BE2C (cell line): Measurements from ENCODE around the gene KLF2.

ENCODE experiments used
- DNase-seq: peaks from one replicate; pipeline ENCODE4 v3.0.0-alpha.2; 2020
- H3K27me3 ChIP-seq: fragments of 250-450 bp; sonication (Bioruptor Pico); 2 replicates; pipeline ENCODE4 v1.5.1; 2020; ENCODE audit warnings: mild to moderate bottlenecking
- H3K36me3 ChIP-seq: fragments of 250-450 bp; sonication (Bioruptor Pico); 2 replicates; pipeline ENCODE4 v1.5.1; 2020; ENCODE audit warnings: mild to moderate bottlenecking
- H3K4me1 ChIP-seq: fragments of 250-450 bp; sonication (Bioruptor Pico); 2 replicates; pipeline ENCODE4 v1.5.1; 2020
- H3K4me3 ChIP-seq: 2 replicates; pipeline ENCODE4 v1.5.1; 2011; ENCODE audit warnings: low read depth, low read length
- H3K9me3 ChIP-seq: fragments of 250-450 bp; sonication (Bioruptor Pico); 2 replicates; pipeline ENCODE4 v1.5.1; 2020
- TF ChIP-seq, protein P1 (sequence below): IDR thresholded peaks from 2 replicates; pipeline ENCODE4 v1.5.1; 2012; ENCODE audit warnings: mild to moderate bottlenecking, low read depth, low read length

KLF2 gene

DNA sequence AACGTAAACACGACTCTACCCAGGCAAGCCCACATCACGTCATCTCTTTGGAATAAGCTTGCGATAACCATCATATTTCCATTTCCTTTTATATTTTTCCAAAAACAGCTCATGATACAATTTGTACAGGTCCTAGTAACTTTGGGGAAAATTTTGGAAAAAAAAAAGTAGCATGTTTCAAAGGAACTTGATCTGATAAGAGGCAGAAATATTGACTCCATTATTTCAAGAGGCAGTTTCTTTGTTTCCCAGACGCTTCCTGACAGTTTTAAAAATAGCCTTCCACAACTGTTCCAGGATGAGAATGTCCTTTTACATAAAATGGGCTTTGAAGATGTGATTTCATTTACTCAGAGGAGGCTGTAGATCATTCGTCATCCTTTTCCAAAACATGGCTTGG, 23.1 kb downstream of the KLF2 start:
- H3K9me3 ChIP-seq = no peaks in the 10 kb centered on the region
- DNase-seq = no peak
- TF ChIP-seq, protein P1, sequence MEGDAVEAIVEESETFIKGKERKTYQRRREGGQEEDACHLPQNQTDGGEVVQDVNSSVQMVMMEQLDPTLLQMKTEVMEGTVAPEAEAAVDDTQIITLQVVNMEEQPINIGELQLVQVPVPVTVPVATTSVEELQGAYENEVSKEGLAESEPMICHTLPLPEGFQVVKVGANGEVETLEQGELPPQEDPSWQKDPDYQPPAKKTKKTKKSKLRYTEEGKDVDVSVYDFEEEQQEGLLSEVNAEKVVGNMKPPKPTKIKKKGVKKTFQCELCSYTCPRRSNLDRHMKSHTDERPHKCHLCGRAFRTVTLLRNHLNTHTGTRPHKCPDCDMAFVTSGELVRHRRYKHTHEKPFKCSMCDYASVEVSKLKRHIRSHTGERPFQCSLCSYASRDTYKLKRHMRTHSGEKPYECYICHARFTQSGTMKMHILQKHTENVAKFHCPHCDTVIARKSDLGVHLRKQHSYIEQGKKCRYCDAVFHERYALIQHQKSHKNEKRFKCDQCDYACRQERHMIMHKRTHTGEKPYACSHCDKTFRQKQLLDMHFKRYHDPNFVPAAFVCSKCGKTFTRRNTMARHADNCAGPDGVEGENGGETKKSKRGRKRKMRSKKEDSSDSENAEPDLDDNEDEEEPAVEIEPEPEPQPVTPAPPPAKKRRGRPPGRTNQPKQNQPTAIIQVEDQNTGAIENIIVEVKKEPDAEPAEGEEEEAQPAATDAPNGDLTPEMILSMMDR = no peak
- no peaks in the 10 kb centered on the region for H3K4me1 ChIP-seq
- no peak overlapping the region for H3K4me3 ChIP-seq
- no peaks in the 10 kb centered on the region for H3K27me3 ChIP-seq
- no peaks in the 10 kb centered on the region for H3K36me3 ChIP-seq

DNA sequence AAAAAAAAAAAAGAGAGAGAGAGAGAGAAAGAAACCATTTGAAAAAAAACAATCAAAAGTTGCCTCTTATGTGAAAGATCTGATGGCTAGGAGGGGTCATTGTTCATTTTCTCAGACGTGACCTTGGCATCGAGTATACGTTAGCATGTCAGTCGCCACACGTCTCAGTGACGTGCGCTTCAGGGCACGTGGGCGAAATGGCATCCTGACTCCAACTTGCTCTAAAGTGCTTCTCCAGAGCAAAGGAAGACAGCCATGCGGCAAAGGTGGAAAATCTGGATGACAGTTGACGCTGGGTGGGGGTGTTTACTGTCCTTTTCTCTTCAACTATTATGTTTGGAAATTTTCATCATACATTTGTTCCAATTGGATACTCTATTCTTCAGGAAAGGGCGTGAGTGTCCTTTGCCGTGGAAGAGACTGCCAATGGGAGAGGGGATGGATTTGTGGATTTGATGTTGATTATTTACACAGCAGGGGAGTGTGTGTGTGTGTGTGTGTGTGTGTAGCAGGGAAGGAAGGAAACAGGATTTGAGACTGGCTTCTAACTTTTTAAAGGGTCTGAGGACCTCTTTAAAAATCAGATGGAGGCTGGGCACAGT, 25.0 kb downstream of the KLF2 start:
- H3K9me3 ChIP-seq = no peaks in the 10 kb centered on the region
- no peaks in the 10 kb centered on the region for H3K27me3 ChIP-seq
- DNase-seq = no peak
- H3K4me1 ChIP-seq = no peaks in the 10 kb centered on the region
- H3K36me3 ChIP-seq = no peaks in the 10 kb centered on the region
- TF ChIP-seq, protein P1 = no peak
- H3K4me3 ChIP-seq = no peak overlapping the region

DNA sequence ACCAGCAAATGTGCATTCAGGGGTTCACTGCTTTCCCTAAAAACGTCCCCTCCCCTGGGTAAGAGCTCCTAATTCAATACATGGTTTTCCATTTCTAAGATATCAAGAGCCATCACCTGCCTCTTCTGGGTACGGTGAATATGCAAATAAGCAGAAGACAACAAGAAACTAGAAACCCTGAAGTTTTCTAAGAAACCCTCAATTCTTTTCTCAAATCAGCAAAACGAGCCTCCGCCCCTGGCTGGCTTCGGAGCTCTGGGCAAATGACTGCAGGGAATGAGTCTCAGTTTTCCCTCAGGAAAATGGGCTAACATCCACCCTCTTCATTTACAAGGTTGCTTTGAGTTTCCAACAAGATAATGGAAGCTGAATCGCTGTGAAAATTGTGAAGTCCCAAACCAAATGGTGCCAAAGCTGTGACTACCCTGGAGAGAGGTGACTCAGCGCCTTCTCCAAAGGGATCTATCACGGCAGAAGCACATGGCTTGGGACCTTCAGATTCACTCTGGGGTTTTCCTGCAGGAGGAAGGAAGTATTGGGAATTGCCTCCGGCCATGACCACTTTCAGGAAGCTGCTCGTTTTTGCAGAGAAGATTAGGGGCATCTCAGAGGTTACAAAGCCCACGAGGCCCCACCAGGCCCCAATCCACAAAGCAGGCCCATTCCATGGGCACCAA, 26.6 kb downstream of the KLF2 start:
- TF ChIP-seq, protein P1 = no peak
- no peak for DNase-seq
- H3K27me3 ChIP-seq = no peaks in the 10 kb centered on the region
- H3K36me3 ChIP-seq = no peaks in the 10 kb centered on the region
- H3K4me1 ChIP-seq = no peaks in the 10 kb centered on the region
- no peak overlapping the region for H3K4me3 ChIP-seq
- no peaks in the 10 kb centered on the region for H3K9me3 ChIP-seq

DNA sequence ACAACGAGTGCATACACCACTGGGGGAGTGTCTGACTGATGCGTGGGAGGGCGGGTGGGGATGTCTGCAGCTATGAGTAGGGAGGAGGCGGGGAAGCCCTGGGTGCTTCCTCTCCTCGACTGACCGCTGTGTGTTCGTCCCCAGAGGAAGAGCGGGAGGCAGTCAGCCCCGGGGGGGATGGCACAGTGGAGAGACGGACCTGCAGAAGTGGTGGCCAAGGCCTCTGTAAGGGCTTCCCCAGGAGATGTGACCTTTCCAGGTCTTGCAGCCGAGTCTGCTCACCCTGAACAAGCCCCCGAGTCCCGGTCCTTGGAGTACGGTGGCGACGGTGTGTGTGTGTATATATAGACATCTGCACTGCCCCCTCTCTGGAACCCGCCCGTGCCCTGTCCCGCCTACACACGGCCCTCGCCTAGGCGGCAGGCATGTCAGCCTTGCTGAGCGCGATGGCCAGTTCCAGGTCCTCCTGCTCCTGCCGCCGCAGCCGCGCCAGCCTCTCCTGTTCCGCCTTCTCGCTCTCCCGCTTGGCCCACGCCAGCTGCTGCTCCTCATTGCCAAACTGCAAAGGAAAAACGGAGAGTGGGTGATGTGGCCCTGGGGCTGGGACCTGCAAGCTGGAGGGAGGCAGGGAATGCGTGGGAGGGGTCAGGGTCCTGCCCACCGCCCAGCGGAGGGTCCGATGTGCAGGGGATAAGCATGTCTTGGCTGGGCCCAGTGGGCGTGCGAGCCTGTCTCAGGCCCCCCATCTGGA, 30.8 kb downstream of the KLF2 start:
- Histone ChIP-seq H3K9me3 (no peaks in the 10 kb centered on the region; the same call in 1 of the 2 replicates), H3K27me3 (no peaks in the 10 kb centered on the region), H3K4me1 (no peaks in the 10 kb centered on the region), H3K36me3 (no peaks in the 10 kb centered on the region; the same call in none of the 2 replicates), H3K4me3 (no peak overlapping the region)
- TF ChIP-seq, protein P1 = no peak
- DNase-seq = peak; percentile 35

DNA sequence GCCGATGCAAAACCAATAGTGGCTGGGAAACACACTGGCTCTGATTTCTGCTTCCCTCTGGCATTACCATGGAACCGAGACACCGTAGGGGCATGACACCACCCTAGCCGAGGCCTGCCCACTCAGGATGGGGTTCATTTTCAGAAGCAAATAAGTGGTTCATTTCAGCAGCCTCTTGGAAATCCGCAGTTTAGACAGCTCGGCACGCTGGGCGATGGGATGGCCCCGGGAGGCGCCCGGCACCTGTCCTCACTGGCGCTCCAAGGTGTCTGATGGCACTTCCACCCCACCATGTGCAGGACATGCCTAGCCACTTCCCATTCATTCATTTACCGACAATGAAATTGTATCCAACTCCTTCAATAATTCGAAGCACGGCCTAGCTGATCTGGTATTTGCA, 33.8 kb downstream of the KLF2 start:
- H3K36me3 ChIP-seq = no peaks in the 10 kb centered on the region; the same call in none of the 2 replicates
- no peaks in the 10 kb centered on the region; the same call in 1 of the 2 replicates for H3K9me3 ChIP-seq
- no peaks in the 10 kb centered on the region for H3K27me3 ChIP-seq
- DNase-seq = no peak
- H3K4me3 ChIP-seq = no peak overlapping the region
- TF ChIP-seq, protein P1 = no peak
- no peaks in the 10 kb centered on the region for H3K4me1 ChIP-seq
